Testis (tissue), 3 donors: ENCODE measurements around the gene FAM216B. TPM values are rescaled to one million over a fixed set of nuclear protein-coding genes. Genes with fewer than 3 reads are reported as not detected.
"Not testable (repeated sequence)": the region's sequence is repeated elsewhere in the genome, so short reads cannot be mapped to it uniquely, and the experiment has no call there.

ENCODE experiments used
- DNase-seq: peaks from one replicate; pipeline ENCODE4 v3.0.0-alpha.2; 2019
- H3K27ac ChIP-seq, 2 donors: fragments of 200-600 bp; sonication (generic); one replicate each; pipeline ENCODE4 v1.5.1; 2019
- H3K27me3 ChIP-seq: fragments of 200-600 bp; sonication (generic); one replicate; pipeline ENCODE4 v1.5.1; 2019
- H3K36me3 ChIP-seq: fragments of 200-600 bp; sonication (generic); one replicate; pipeline ENCODE4 v1.5.1; 2017; ENCODE audit warnings: low read depth; ENCODE audit errors: missing control alignments
- H3K4me1 ChIP-seq: fragments of 200-600 bp; sonication (generic); one replicate; pipeline ENCODE4 v1.5.1; 2019
- H3K4me3 ChIP-seq, 2 donors: fragments of 200-600 bp; sonication (generic); one replicate each; pipeline ENCODE4 v1.5.1; 2017 to 2019
- H3K9me3 ChIP-seq: fragments of 200-600 bp; sonication (generic); one replicate; pipeline ENCODE4 v1.5.1; 2017
- POLR2A ChIP-seq: fragments of 450-650 bp; IDR thresholded peaks from one replicate; pipeline ENCODE4 v1.6.1; 2017; ENCODE audit warnings: antibody characterized with exemption, mild to moderate bottlenecking, moderate library complexity
- WGBS, 2 donors: methylation state at CpG; one replicate each; pipeline ENCODE4 v1.1.5; 2018; 5-methylcytosine and 5-hydroxymethylcytosine counted together
- intact Hi-C: fragments of 100-400 bp; cut with DNase I; formaldehyde crosslinking; loops from one replicate; pipeline ENCODE4 v1.15.1; 2023; ENCODE audit warnings: low total_unique reads
- polyA plus RNA-seq: library from polyadenylated mRNA; stranded (reverse); fragments of 350-450 nt; fragmentation: Illumina TruSeq; extraction: RNeasy Lipid Tissue Mini Kit (QIAGEN cat#74804); gene quantifications from one replicate; pipeline ENCODE4 v1.2.3, GENCODE V29; 2014; ENCODE audit warnings: low read depth, low replicate concordance; ENCODE audit not compliant: insufficient read depth
- total RNA-seq, 2 donors: library from RNA; depleted of rRNA; stranded (reverse); fragments of >200 nt; gene quantifications; one replicate each; pipeline ENCODE4 v1.2.3, GENCODE V29; 2016
- TF ChIP-seq, protein P1 (sequence below), 3 experiments: fragments of 450-650 bp in 2 of 3; fragments of 200-600 bp in 1 of 3; sonication (generic) in 1 of 3; IDR thresholded peaks; one replicate each; pipeline ENCODE4 v1.5.1; 2016 to 2019; ENCODE audit warnings: antibody characterized with exemption in 3 of 3, mild to moderate bottlenecking in 2 of 3, moderate library complexity in 1 of 3

The FAM216B gene
- total and polyA plus RNA-seq, 3 donors from 2014 or later = 0.16 to 1.3 TPM; not detected in 1

DNA sequence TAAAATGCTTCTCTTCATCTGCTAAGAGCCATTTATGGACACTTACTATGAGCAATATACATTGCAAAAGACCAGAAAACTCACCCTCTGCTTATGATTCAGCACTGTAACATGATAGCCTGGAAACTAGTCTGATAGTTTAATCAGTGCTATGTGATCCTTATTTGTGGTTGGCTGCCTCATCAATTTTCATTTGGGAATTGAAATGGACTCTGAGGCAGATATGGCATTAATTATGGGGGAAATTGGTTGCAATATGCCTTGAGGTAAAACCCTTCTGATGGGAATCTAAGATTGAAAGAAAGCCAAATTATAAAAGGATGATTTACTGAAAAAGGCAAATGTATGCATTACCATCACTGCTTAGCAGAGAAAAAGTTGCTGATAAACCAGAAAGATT lies 33.5 kb downstream of the FAM216B start:
- no peaks in the 10 kb centered on the region for H3K36me3 ChIP-seq
- no peaks in the 10 kb centered on the region for H3K9me3 ChIP-seq
- intact Hi-C loops = no loop called here
- no peaks in the 10 kb centered on the region for H3K4me1 ChIP-seq
- no peak overlapping the region for H3K27ac ChIP-seq
- no peak for DNase-seq
- no peak for TF ChIP-seq POLR2A
- TF ChIP-seq, protein P1, sequence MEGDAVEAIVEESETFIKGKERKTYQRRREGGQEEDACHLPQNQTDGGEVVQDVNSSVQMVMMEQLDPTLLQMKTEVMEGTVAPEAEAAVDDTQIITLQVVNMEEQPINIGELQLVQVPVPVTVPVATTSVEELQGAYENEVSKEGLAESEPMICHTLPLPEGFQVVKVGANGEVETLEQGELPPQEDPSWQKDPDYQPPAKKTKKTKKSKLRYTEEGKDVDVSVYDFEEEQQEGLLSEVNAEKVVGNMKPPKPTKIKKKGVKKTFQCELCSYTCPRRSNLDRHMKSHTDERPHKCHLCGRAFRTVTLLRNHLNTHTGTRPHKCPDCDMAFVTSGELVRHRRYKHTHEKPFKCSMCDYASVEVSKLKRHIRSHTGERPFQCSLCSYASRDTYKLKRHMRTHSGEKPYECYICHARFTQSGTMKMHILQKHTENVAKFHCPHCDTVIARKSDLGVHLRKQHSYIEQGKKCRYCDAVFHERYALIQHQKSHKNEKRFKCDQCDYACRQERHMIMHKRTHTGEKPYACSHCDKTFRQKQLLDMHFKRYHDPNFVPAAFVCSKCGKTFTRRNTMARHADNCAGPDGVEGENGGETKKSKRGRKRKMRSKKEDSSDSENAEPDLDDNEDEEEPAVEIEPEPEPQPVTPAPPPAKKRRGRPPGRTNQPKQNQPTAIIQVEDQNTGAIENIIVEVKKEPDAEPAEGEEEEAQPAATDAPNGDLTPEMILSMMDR (IDR thresholded peaks at IDR 0.05) = no peak
- no peaks in the 10 kb centered on the region for H3K27me3 ChIP-seq
- no peak overlapping the region for H3K4me3 ChIP-seq

DNA sequence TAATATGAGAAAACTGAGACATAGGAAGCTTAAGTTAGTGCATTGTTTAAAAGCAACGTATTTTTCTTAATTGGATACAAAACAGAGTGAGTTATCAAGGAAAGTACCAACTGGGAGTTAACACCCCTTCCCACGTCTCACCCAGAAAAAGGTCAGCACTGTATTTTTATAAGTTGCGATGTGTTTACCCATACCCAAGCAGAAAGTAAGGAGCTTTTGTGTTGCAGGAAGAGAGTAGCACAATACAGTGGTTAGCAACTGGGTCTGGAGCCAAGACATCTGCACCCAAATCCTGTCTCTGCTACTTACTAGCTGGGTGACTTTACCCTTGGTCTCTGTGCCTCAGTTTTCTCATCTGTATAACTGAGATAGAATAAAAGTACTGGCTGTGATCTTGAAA lies 34.3 kb downstream of the FAM216B start:
- intact Hi-C loops = no loop called here
- 59% methylated on average over 3 of the region's 3 CpGs for WGBS, 2 donors

DNA sequence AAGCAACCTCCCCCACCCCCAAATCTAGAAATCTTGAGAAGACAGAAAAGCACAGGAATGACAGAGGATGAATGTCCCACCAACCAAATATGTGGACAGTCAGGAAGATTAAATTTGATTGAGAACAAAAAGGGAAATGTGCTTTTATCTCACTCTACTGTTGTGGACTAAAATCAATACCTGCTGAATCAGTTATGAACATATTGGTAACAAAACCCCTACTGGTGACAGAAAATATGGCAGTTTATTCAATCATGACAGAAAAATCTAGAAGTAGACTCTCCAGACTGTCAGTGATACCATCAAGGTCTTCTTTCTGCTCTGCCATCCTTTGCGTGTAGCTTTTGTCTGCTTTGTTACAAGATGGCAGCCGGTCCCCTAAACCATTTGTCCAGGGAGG lies 35.2 kb downstream of the FAM216B start:
- intact Hi-C loops = no loop called here
- Histone ChIP-seq H3K4me3 (no peak overlapping the region), H3K36me3 (no peaks in the 10 kb centered on the region), H3K9me3 (no peaks in the 10 kb centered on the region), H3K27ac (no peak overlapping the region), H3K27me3 (no peaks in the 10 kb centered on the region), H3K4me1 (no peaks in the 10 kb centered on the region)
- no peak for DNase-seq
- 94 to 99% methylated on average over 2 of the region's 2 CpGs for WGBS, 2 donors
- TF ChIP-seq, protein P1 (IDR thresholded peaks at IDR 0.05) = peak in 1 of 3 experiments; percentile 41
- no peak for TF ChIP-seq POLR2A

More for the DNA sequence above, 34.3 kb downstream of the FAM216B start:
- Histone ChIP-seq H3K36me3 (no peaks in the 10 kb centered on the region), H3K4me1 (no peaks in the 10 kb centered on the region), H3K9me3 (no peaks in the 10 kb centered on the region), H3K4me3 (no peak overlapping the region), H3K27ac (no peak overlapping the region), H3K27me3 (no peaks in the 10 kb centered on the region)
- no peak for DNase-seq
- TF ChIP-seq POLR2A = no peak
- TF ChIP-seq, protein P1 (IDR thresholded peaks at IDR 0.05) = no peak

DNA sequence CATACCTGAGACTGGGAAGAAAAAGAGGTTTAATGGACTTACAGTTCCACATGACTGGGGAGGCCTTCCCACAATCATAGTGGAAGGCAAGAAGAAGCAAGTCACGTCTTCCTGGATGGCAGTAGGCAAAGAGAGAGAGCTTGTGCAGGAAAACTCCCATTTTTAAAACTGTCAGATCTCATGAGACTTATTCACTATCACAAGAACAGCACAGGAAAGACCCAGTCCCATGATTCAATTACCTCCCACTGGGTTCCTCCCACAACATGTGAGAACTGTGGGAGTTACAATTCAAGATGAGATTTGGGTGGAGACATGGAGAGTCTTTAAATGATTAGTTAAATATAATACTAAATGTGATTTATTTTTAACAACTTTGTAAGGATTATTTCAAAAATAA lies 38.3 kb downstream of the FAM216B start:
- WGBS, 2 donors = 67 to 71% methylated on average over 1 of the region's 1 CpG
- H3K9me3 ChIP-seq, intact Hi-C loops: not testable (repeated sequence)

DNA sequence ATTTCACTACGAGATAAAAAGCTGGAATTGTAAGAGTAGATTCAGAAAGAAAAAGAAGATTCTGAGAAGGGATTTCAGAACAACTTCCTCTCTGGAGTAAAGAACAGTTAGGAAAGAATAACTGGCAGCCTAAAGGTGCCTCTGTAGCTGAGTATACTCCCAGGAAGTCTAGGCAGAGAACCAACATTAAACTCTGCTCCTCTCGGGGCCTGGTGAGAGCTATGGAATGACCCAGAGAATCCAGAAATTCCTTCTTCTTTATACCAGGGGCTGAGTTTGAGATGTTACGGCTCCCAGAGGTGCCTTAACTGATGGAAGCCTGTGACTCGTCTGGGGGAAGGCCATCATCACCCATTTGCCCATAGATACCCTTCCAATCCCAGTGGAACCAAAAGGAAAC lies 39.1 kb downstream of the FAM216B start:
- WGBS, 2 donors = 57 to 67% methylated on average over 3 to 4 of the region's 4 CpGs
- Histone ChIP-seq H3K4me3 (no peak overlapping the region), H3K27ac (no peak overlapping the region), H3K4me1 (no peaks in the 10 kb centered on the region), H3K9me3 (no peaks in the 10 kb centered on the region), H3K36me3 (no peaks in the 10 kb centered on the region), H3K27me3 (no peaks in the 10 kb centered on the region)
- intact Hi-C loops = no loop called here
- TF ChIP-seq, protein P1 (IDR thresholded peaks at IDR 0.05) = no peak
- no peak for TF ChIP-seq POLR2A
- DNase-seq = no peak

More for the DNA sequence above, 38.3 kb downstream of the FAM216B start:
- H3K27ac ChIP-seq, H3K4me3 ChIP-seq, H3K27me3 ChIP-seq, DNase-seq, H3K36me3 ChIP-seq, H3K4me1 ChIP-seq: not testable (repeated sequence)
